H1 (cell line): ENCODE data around the gene GCKR. TPM values are rescaled to one million over a fixed set of nuclear protein-coding genes. Genes with fewer than 3 reads are reported as not detected.

Experiments
- CTCF ChIA-PET: fragments of 300-600 bp; sonication (Branson Sonifier 250); formaldehyde crosslinking; loops from one replicate; lab custom pipeline; 2021; ENCODE audit not compliant: partially characterized antibody; lab: Charles Lee
- POLR2A ChIA-PET: fragments of 300-600 bp; sonication (Branson Sonifier 250); formaldehyde crosslinking; loops from one replicate; lab custom pipeline; 2021; ENCODE audit warnings: inconsistent platforms; ENCODE audit not compliant: partially characterized antibody; lab: Charles Lee
- DNase-seq, 2 experiments: peaks; one replicate each; pipeline versions ENCODE4 v3.0.0 to v3.0.0-alpha.2; 2010 to 2022; ENCODE audit warnings: low spot score in 2 of 2, low read depth in 1 of 2, mixed read lengths in 1 of 2
- FAIRE-seq: peaks from 2 replicates; lab custom pipeline; 2011; peaks lifted over from hg19 to GRCh38; lab: Jason Lieb, UNC
- H2AFZ ChIP-seq: 2 replicates; pipeline ENCODE4 v1.8.1; 2012; ENCODE audit warnings: low read length, inconsistent platforms
- H2AK5ac ChIP-seq: 2 replicates; pipeline ENCODE4 v1.6.1; 2013; ENCODE audit warnings: low read depth, low read length
- H2BK120ac ChIP-seq: replicated peaks from 2 replicates; pipeline ENCODE3; 2013; ENCODE audit warnings: low read depth, low read length, inconsistent platforms
- H2BK12ac ChIP-seq: 2 replicates; pipeline ENCODE4 v1.6.1; 2013; ENCODE audit warnings: low read depth, low read length
- H2BK15ac ChIP-seq: 2 replicates; pipeline ENCODE4 v1.6.1; 2013; ENCODE audit warnings: low read length
- H2BK20ac ChIP-seq: 2 replicates; pipeline ENCODE4 v1.6.1; 2013; ENCODE audit warnings: low read length
- H2BK5ac ChIP-seq: 2 replicates; pipeline ENCODE4 v1.6.1; 2013; ENCODE audit warnings: low read depth, low read length
- H3K14ac ChIP-seq: 2 replicates; pipeline ENCODE4 v1.6.1; 2013; ENCODE audit warnings: inconsistent platforms; ENCODE audit not compliant: insufficient read length
- H3K18ac ChIP-seq: 2 replicates; pipeline ENCODE4 v1.6.1; 2013; ENCODE audit warnings: low read length; ENCODE audit errors: extremely low read depth
- H3K23ac ChIP-seq: 2 replicates; pipeline ENCODE4 v1.6.1; 2013; ENCODE audit warnings: inconsistent platforms; ENCODE audit not compliant: insufficient read length
- H3K23me2 ChIP-seq: 2 replicates; pipeline ENCODE4 v1.6.1; 2013; ENCODE audit warnings: low read depth, low read length
- H3K27ac ChIP-seq: 2 replicates; pipeline ENCODE4 v1.6.1; 2011; ENCODE audit warnings: low read depth, low read length, inconsistent platforms
- H3K27me3 ChIP-seq, 4 experiments: replicated peaks in 1 of 4; 1 replicate in 1 of 4; 2 replicates in 3 of 4; pipeline versions ENCODE4 v1.6.1 to v1.8.1; 2011 to 2013; ENCODE audit warnings: low read length in 3 of 4, mild to moderate bottlenecking in 3 of 4, inconsistent platforms in 2 of 4, mixed read lengths in 2 of 4, moderate library complexity in 1 of 4; ENCODE audit not compliant: control insufficient read depth in 3 of 4, insufficient read depth in 3 of 4; ENCODE audit errors: extremely low read depth in 1 of 4
- H3K36me3 ChIP-seq, 4 experiments: 2 replicates each; pipeline versions ENCODE4 v1.6.1 to v1.8.1; 2011 to 2013; ENCODE audit warnings: mild to moderate bottlenecking in 4 of 4, low read length in 3 of 4, moderate library complexity in 2 of 4, control low read depth in 1 of 4, inconsistent platforms in 1 of 4; ENCODE audit not compliant: insufficient read depth in 4 of 4, control insufficient read depth in 2 of 4
- H3K4ac ChIP-seq: replicated peaks from 2 replicates; pipeline ENCODE3; 2013; ENCODE audit warnings: low read length, low read depth, mixed read lengths, inconsistent platforms; ENCODE audit not compliant: insufficient read length
- H3K4me1 ChIP-seq, 4 experiments: replicated peaks in 1 of 4; 1 replicate in 1 of 4; 2 replicates in 3 of 4; pipeline versions ENCODE4 v1.6.1 to v1.8.1; 2011 to 2013; ENCODE audit warnings: low read length in 3 of 4, inconsistent platforms in 2 of 4, mixed read lengths in 1 of 4; ENCODE audit not compliant: insufficient read depth in 4 of 4, control insufficient read depth in 3 of 4
- H3K4me2 ChIP-seq, 2 experiments: 2 replicates each; pipeline versions ENCODE4 v1.6.1 to v1.8.1; 2011 to 2013; ENCODE audit warnings: low read depth in 2 of 2, low read length in 2 of 2, control low read depth in 1 of 2, inconsistent platforms in 1 of 2, mild to moderate bottlenecking in 1 of 2; ENCODE audit not compliant: insufficient read depth in 1 of 2
- H3K4me3 ChIP-seq, 4 experiments: fragments of 200-600, 300-600 bp in 1 of 4; sonication (generic), shearing (Covaris generic), sonication (Bioruptor Twin) in 1 of 4; 2 replicates each; pipeline versions ENCODE4 v1.5.1 to v1.8.1; 2011 to 2016; ENCODE audit warnings: low read length in 4 of 4, low read depth in 3 of 4, control low read depth in 2 of 4, inconsistent platforms in 2 of 4, mild to moderate bottlenecking in 2 of 4, mixed read lengths in 1 of 4, moderate library complexity in 1 of 4; ENCODE audit not compliant: insufficient read depth in 2 of 4; ENCODE audit errors: extremely low read depth in 1 of 4
- H3K56ac ChIP-seq: replicated peaks from 2 replicates; pipeline ENCODE3; 2013; ENCODE audit warnings: low read depth, mild to moderate bottlenecking, mixed read lengths, low read length, inconsistent platforms; ENCODE audit not compliant: insufficient read length
- H3K79me1 ChIP-seq: 2 replicates; pipeline ENCODE4 v1.6.1; 2013; ENCODE audit warnings: low read depth, low read length, control low read depth
- H3K79me2 ChIP-seq, 2 experiments: 2 replicates each; pipeline versions ENCODE4 v1.6.1 to v1.8.1; 2012 to 2013; ENCODE audit warnings: low read length in 2 of 2, mild to moderate bottlenecking in 2 of 2, inconsistent platforms in 1 of 2; ENCODE audit not compliant: insufficient read depth in 2 of 2, control insufficient read depth in 1 of 2
- H3K9ac ChIP-seq, 4 experiments: replicated peaks in 1 of 4; 1 replicate in 1 of 4; 2 replicates in 3 of 4; pipeline versions ENCODE4 v1.6.1 to v1.8.1; 2011 to 2013; ENCODE audit warnings: low read depth in 3 of 4, low read length in 3 of 4, control low read depth in 2 of 4, mild to moderate bottlenecking in 2 of 4, moderate library complexity in 2 of 4, inconsistent platforms in 1 of 4; ENCODE audit errors: extremely low read depth in 1 of 4
- H3K9me3 ChIP-seq, 2 experiments: 2 replicates each; pipeline versions ENCODE4 v1.6.1 to v1.8.1; 2012 to 2013; ENCODE audit warnings: mild to moderate bottlenecking in 2 of 2, moderate library complexity in 2 of 2, control low read depth in 1 of 2, inconsistent platforms in 1 of 2, low read depth in 1 of 2, low read length in 1 of 2, mixed read lengths in 1 of 2; ENCODE audit not compliant: insufficient read depth in 2 of 2
- H4K20me1 ChIP-seq, 2 experiments: replicated peaks in 1 of 2; 2 replicates each; pipeline versions ENCODE3 to v1.8.1; 2011 to 2013; ENCODE audit warnings: inconsistent platforms in 2 of 2, low read length in 2 of 2, mild to moderate bottlenecking in 1 of 2; ENCODE audit not compliant: insufficient read depth in 2 of 2, control insufficient read depth in 1 of 2
- H4K5ac ChIP-seq: 2 replicates; pipeline ENCODE4 v1.6.1; 2013; ENCODE audit warnings: low read length, low read depth, mixed read lengths, inconsistent platforms; ENCODE audit not compliant: insufficient read length
- H4K8ac ChIP-seq: 2 replicates; pipeline ENCODE4 v1.8.0; 2013; ENCODE audit warnings: mild to moderate bottlenecking, moderate library complexity, low read length, inconsistent platforms; ENCODE audit not compliant: insufficient read depth; ENCODE audit errors: extremely low read depth
- H4K91ac ChIP-seq: replicated peaks from 2 replicates; pipeline ENCODE3; 2013; ENCODE audit warnings: low read length, mixed read lengths, inconsistent platforms; ENCODE audit not compliant: insufficient read length
- CBX5 ChIP-seq: fragments of 300-800, 300-1000 bp; sonication (generic); IDR thresholded peaks from 2 replicates; pipeline ENCODE4 v1.7.1; 2016; ENCODE audit warnings: antibody characterized with exemption, low read length, low read depth
- EP300 ChIP-seq, 2 experiments: IDR thresholded peaks; 1 replicate in 1 of 2; 2 replicates in 1 of 2; pipeline ENCODE4 v1.6.1; 2011 to 2012; ENCODE audit warnings: low read depth in 2 of 2, low read length in 2 of 2, mild to moderate bottlenecking in 2 of 2, borderline replicate concordance in 1 of 2, inconsistent platforms in 1 of 2, moderate library complexity in 1 of 2
- JUN ChIP-seq: IDR thresholded peaks from 2 replicates; pipeline ENCODE4 v1.6.1; 2011; ENCODE audit warnings: low read depth, mild to moderate bottlenecking, improper control_type of control experiment, low read length
- JUND ChIP-seq: IDR thresholded peaks from 2 replicates; pipeline ENCODE4 v1.6.1; 2011; ENCODE audit warnings: mild to moderate bottlenecking, improper control_type of control experiment, low read length
- KDM5A ChIP-seq: fragments of 200-600 bp; IDR thresholded peaks from 2 replicates; pipeline ENCODE4 v1.7.1; 2012; ENCODE audit warnings: mild to moderate bottlenecking, low read length, inconsistent platforms, mixed read lengths
- MAFK ChIP-seq: IDR thresholded peaks from 2 replicates; pipeline ENCODE4 v1.6.1; 2012; ENCODE audit warnings: low read depth, mild to moderate bottlenecking, improper control_type of control experiment, low read length
- MAX ChIP-seq: IDR thresholded peaks from 2 replicates; pipeline ENCODE4 v1.6.1; 2012; ENCODE audit warnings: inconsistent platforms
- RXRA ChIP-seq: IDR thresholded peaks from 2 replicates; pipeline ENCODE4 v1.6.1; 2011; ENCODE audit warnings: low read depth, mild to moderate bottlenecking, low read length, moderate library complexity; ENCODE audit not compliant: insufficient read depth
- TAF7 ChIP-seq: optimal IDR thresholded peaks from 2 replicates; pipeline ENCODE3; 2011; ENCODE audit warnings: low read depth, mild to moderate bottlenecking, inconsistent platforms, low read length, moderate library complexity, borderline replicate concordance
- YY1 ChIP-seq: IDR thresholded peaks from 2 replicates; pipeline ENCODE4 v1.6.1; 2011; ENCODE audit warnings: low read depth, mild to moderate bottlenecking, low read length
- WGBS, 2 experiments: shearing (Covaris generic) in 1 of 2; methylation state at CpG; one replicate each; pipeline versions ENCODE4 v1.1.6 to v1.1.7; 2013 to 2015; ENCODE audit warnings: low lambda C conversion rate in 2 of 2, mixed read lengths in 2 of 2, inconsistent platforms in 1 of 2, low coverage in 1 of 2, missing lambda C conversion rate in 1 of 2; ENCODE audit not compliant: insufficient replicate concordance in 2 of 2, insufficient coverage in 1 of 2, insufficient read length in 1 of 2; ENCODE audit errors: extremely low coverage in 1 of 2, missing lambda C conversion rate in 1 of 2; 5-methylcytosine and 5-hydroxymethylcytosine counted together
- polyA plus RNA-seq, 7 experiments: library from polyadenylated mRNA; depleted of rRNA in 3 of 7; stranded (reverse) in 5 of 7; unstranded in 2 of 7; fragments of >200 nt in 5 of 7; fragments of 200-250 nt in 2 of 7; gene quantifications; 1 replicate in 5 of 7; 2 replicates in 1 of 7; 4 replicates in 1 of 7; pipeline versions ENCODE4 v1.2.1 to v1.2.3, GENCODE V29; 2011 to 2013; ENCODE audit warnings: missing spikeins in 2 of 7, mixed read lengths in 2 of 7
- total RNA-seq: library from RNA; stranded (reverse); fragmentation: NEBNext Ultra II Directional; extraction: Animal tissue kit (Norgen Biotek cat#: 25700); gene quantifications from 2 replicates; pipeline ENCODE4 v1.2.1, GENCODE V29; 2021

GCKR gene
- total and polyA plus RNA-seq, 2 of the 8 experiments (the other 6 are each of a cell fraction or from before 2014, with no cell fraction given) = 0.30 to 1.2 TPM

- Histone ChIP-seq H2BK5ac (no peak overlapping the region), H3K4ac (no peak overlapping the region), H3K18ac (no peak overlapping the region), H3K4me1 (no peaks in the 10 kb centered on the region), H3K79me2 (no peaks in the 10 kb centered on the region), H2BK20ac (no peak overlapping the region), H3K9me3 (no peaks in the 10 kb centered on the region), H3K79me1 (no peaks in the 10 kb centered on the region), H3K56ac (no peak overlapping the region), H3K14ac (no peak overlapping the region), H2AK5ac (no peak overlapping the region), H2BK12ac (no peak overlapping the region), H4K5ac (no peak overlapping the region), H4K20me1 (no peaks in the 10 kb centered on the region), H3K4me2 (no peak overlapping the region), H4K91ac (no peak overlapping the region), H3K23ac (no peak overlapping the region), H3K4me3 (no peak overlapping the region), H2BK120ac (no peak overlapping the region), H3K27me3 (no peaks in the 10 kb centered on the region), H3K36me3 (no peaks in the 10 kb centered on the region), H3K27ac (no peak overlapping the region), H2BK15ac (no peak overlapping the region), H3K23me2 (no peaks in the 10 kb centered on the region), H3K9ac (no peak overlapping the region), H2AFZ (no peak overlapping the region), H4K8ac (no peak overlapping the region)
- WGBS, 2 experiments = 95% methylated on average over 7 of the region's 7 CpGs; no CpG with 5 or more reads in 1 of the 2 experiments
- DNase-seq (no peak), FAIRE-seq (no peak)
- ChIA-PET POLR2A (no interaction called here), CTCF (interaction anchor here (1.0 kb wide), 1 partner anchor 13 kb away, joined by 3 read pairs; no protein-coding TSS in a partner anchor)
- TF ChIP-seq JUND (no peak), KDM5A (no peak), RXRA (no peak), CBX5 (no peak), JUN (no peak), TAF7 (no peak), MAFK (no peak), EP300 (IDR thresholded peaks at IDR 0.05; ENCODE audit: borderline replicate concordance in 1 of 2, low read depth in 2 of 2, low read length in 2 of 2) (no peak), YY1 (no peak), MAX (no peak)
These were observed 25.8 kb downstream of the GCKR start for GRCh38 chr2:27522400-27522945.
